Activated CD4-positive, alpha-beta memory T cell treated with anti-CD3 and anti-CD28 coated beads, Interleukin-2, amount 10 ng/mL, durations not matched to agents 7 days and 5 days (primary cell): Measurements from ENCODE around the gene POTEB. TPM values are rescaled to one million over a fixed set of nuclear protein-coding genes. Genes with fewer than 3 reads are reported as not detected.
"Not testable (repeated sequence)": the region's sequence is repeated elsewhere in the genome, so short reads cannot be mapped to it uniquely, and the experiment has no call there.

Experiments used
- CTCF ChIA-PET: fragments of 350-600 bp; sonication (Branson Sonifier 250); formaldehyde crosslinking; loops from one replicate; lab custom pipeline; 2021; ENCODE audit warnings: antibody characterized with exemption, inconsistent platforms; lab: Charles Lee
- POLR2A ChIA-PET: fragments of 350-600 bp; sonication (Branson Sonifier 250); formaldehyde crosslinking; loops from one replicate; lab custom pipeline; 2021; ENCODE audit warnings: antibody characterized with exemption; lab: Charles Lee
- DNase-seq: peaks from one replicate; pipeline ENCODE4 v3.0.0-alpha.2; 2020
- H3K27ac Mint-ChIP-seq: one replicate; pipeline ENCODE4 v1.8.0; 2021; ENCODE audit warnings: mild to moderate bottlenecking, mixed read lengths
- H3K27me3 Mint-ChIP-seq: one replicate; pipeline ENCODE4 v1.8.0; 2021; ENCODE audit warnings: mixed read lengths
- H3K36me3 Mint-ChIP-seq: one replicate; pipeline ENCODE4 v1.8.0; 2021; ENCODE audit warnings: low read depth, mixed read lengths
- H3K4me1 Mint-ChIP-seq: one replicate; pipeline ENCODE4 v1.8.0; 2021; ENCODE audit warnings: mixed read lengths
- H3K4me3 Mint-ChIP-seq: one replicate; pipeline ENCODE4 v1.8.0; 2021; ENCODE audit warnings: mild to moderate bottlenecking, mixed read lengths
- H3K9me3 Mint-ChIP-seq: one replicate; pipeline ENCODE4 v1.8.0; 2021; ENCODE audit warnings: mixed read lengths
- total RNA-seq, 2 experiments: library from RNA; stranded (reverse); gene quantifications; one replicate each; pipeline ENCODE4 v1.2.3, GENCODE V29; 2021

The POTEB gene
- not detected for total RNA-seq

DNA sequence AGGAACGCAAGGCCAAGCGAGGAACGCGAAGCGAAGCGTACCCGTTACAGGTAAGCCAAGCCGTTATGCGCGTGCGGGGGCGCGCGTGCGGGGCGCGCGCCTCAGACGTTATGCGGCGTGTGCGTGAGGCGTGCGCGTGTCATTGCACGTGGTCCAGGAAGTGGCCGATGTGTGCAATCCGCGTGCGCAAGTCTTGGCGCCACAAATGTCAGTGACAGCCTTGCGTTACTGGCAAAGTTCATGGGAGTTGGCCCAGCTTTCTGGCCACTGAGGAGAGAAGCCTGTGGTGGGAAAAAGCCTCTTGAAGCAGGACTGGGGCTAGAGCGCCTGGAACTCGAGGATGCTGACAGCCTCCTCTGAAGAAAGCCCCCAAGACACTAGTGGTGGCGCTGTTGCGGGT, at the start of gene POTEB:
Gene POTEB (minus strand): TSS at position 101 of the 400 bp plus-strand sequence. CDS start 489 bp downstream, outside the sequence.
- H3K27ac Mint-ChIP-seq, H3K36me3 Mint-ChIP-seq, POLR2A ChIA-PET, CTCF ChIA-PET, H3K9me3 Mint-ChIP-seq, DNase-seq, H3K27me3 Mint-ChIP-seq, H3K4me1 Mint-ChIP-seq, H3K4me3 Mint-ChIP-seq: not testable (repeated sequence)

DNA sequence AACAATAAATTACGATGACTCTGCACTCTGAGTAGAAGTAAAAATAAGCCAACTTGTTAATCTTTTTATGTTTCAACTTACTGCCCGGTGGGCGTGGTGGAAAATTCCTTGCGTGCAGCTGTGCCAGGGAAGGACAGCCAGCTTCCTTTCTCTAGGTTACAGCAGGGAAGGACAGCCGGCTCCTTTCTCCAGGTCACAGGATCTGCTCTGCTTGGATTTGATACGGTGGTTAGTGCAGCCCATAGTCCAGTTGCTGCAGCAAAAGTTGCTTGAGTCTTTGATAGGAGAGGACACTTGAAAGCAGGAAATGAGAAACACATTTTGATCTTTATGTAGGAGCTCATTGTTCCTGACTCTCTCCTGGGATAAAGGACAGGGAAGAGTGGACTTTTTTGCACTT, 13.4 kb upstream of the POTEB start:
- H3K36me3 Mint-ChIP-seq, POLR2A ChIA-PET: not testable (repeated sequence)

GRCh38 chr15:21889542-21889941, 12.0 kb upstream of the POTEB start:
- H3K27ac Mint-ChIP-seq, DNase-seq, CTCF ChIA-PET, H3K9me3 Mint-ChIP-seq, H3K4me1 Mint-ChIP-seq, H3K27me3 Mint-ChIP-seq, POLR2A ChIA-PET, H3K36me3 Mint-ChIP-seq, H3K4me3 Mint-ChIP-seq: not testable (repeated sequence)

More for the DNA sequence above, 13.4 kb upstream of the POTEB start:
- CTCF ChIA-PET, H3K4me3 Mint-ChIP-seq, H3K27me3 Mint-ChIP-seq, H3K9me3 Mint-ChIP-seq, H3K4me1 Mint-ChIP-seq, H3K27ac Mint-ChIP-seq, DNase-seq: not testable (repeated sequence)

DNA sequence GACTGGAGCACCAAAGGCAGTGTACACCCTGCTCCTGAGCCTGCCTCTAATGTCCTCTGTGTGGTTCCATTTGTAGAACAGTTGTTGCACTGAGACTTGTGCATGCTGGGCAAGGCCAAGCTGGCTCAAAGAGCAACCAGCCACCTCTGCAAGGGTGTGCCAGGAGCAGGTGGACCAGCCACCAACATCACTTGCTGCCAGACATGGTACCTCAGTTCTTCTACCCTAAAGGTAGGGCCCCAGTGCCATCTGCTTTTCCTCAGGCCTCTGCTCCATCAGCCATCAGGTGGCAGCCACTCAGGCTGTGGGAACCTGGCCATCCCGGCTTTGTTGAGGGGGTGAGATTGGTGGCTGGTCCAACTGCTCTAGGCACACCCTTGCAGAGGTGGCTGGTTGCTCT, 38.7 kb downstream of the POTEB start:
- POLR2A ChIA-PET, H3K27me3 Mint-ChIP-seq, H3K4me3 Mint-ChIP-seq, H3K4me1 Mint-ChIP-seq, DNase-seq, H3K27ac Mint-ChIP-seq, H3K9me3 Mint-ChIP-seq, H3K36me3 Mint-ChIP-seq, CTCF ChIA-PET: not testable (repeated sequence)

Other genes with a start within 250 kb of the POTEB start
- not detected for gene OR4M2, start 202.8 kb upstream of the POTEB start, total RNA-seq